H1 (cell line): ENCODE data around the gene DPH1. TPM values are rescaled to one million over a fixed set of nuclear protein-coding genes. Genes with fewer than 3 reads are reported as not detected.

Source experiments
- CTCF ChIA-PET: fragments of 300-600 bp; sonication (Branson Sonifier 250); formaldehyde crosslinking; loops from one replicate; lab custom pipeline; 2021; ENCODE audit not compliant: partially characterized antibody; lab: Charles Lee
- POLR2A ChIA-PET: fragments of 300-600 bp; sonication (Branson Sonifier 250); formaldehyde crosslinking; loops from one replicate; lab custom pipeline; 2021; ENCODE audit warnings: inconsistent platforms; ENCODE audit not compliant: partially characterized antibody; lab: Charles Lee
- DNase-seq, 2 experiments: peaks; one replicate each; pipeline versions ENCODE4 v3.0.0 to v3.0.0-alpha.2; 2010 to 2022; ENCODE audit warnings: low spot score in 2 of 2, low read depth in 1 of 2, mixed read lengths in 1 of 2
- FAIRE-seq: peaks from 2 replicates; lab custom pipeline; 2011; peaks lifted over from hg19 to GRCh38; lab: Jason Lieb, UNC
- H2AFZ ChIP-seq: 2 replicates; pipeline ENCODE4 v1.8.1; 2012; ENCODE audit warnings: low read length, inconsistent platforms
- H2AK5ac ChIP-seq: 2 replicates; pipeline ENCODE4 v1.6.1; 2013; ENCODE audit warnings: low read depth, low read length
- H2BK120ac ChIP-seq: replicated peaks from 2 replicates; pipeline ENCODE3; 2013; ENCODE audit warnings: low read depth, low read length, inconsistent platforms
- H2BK12ac ChIP-seq: 2 replicates; pipeline ENCODE4 v1.6.1; 2013; ENCODE audit warnings: low read depth, low read length
- H2BK15ac ChIP-seq: 2 replicates; pipeline ENCODE4 v1.6.1; 2013; ENCODE audit warnings: low read length
- H2BK20ac ChIP-seq: 2 replicates; pipeline ENCODE4 v1.6.1; 2013; ENCODE audit warnings: low read length
- H2BK5ac ChIP-seq: 2 replicates; pipeline ENCODE4 v1.6.1; 2013; ENCODE audit warnings: low read depth, low read length
- H3K14ac ChIP-seq: 2 replicates; pipeline ENCODE4 v1.6.1; 2013; ENCODE audit warnings: inconsistent platforms; ENCODE audit not compliant: insufficient read length
- H3K18ac ChIP-seq: 2 replicates; pipeline ENCODE4 v1.6.1; 2013; ENCODE audit warnings: low read length; ENCODE audit errors: extremely low read depth
- H3K23ac ChIP-seq: 2 replicates; pipeline ENCODE4 v1.6.1; 2013; ENCODE audit warnings: inconsistent platforms; ENCODE audit not compliant: insufficient read length
- H3K23me2 ChIP-seq: 2 replicates; pipeline ENCODE4 v1.6.1; 2013; ENCODE audit warnings: low read depth, low read length
- H3K27ac ChIP-seq: 2 replicates; pipeline ENCODE4 v1.6.1; 2011; ENCODE audit warnings: low read depth, low read length, inconsistent platforms
- H3K27me3 ChIP-seq, 4 experiments: replicated peaks in 1 of 4; 1 replicate in 1 of 4; 2 replicates in 3 of 4; pipeline versions ENCODE4 v1.6.1 to v1.8.1; 2011 to 2013; ENCODE audit warnings: low read length in 3 of 4, mild to moderate bottlenecking in 3 of 4, inconsistent platforms in 2 of 4, mixed read lengths in 2 of 4, moderate library complexity in 1 of 4; ENCODE audit not compliant: control insufficient read depth in 3 of 4, insufficient read depth in 3 of 4; ENCODE audit errors: extremely low read depth in 1 of 4
- H3K36me3 ChIP-seq, 4 experiments: 2 replicates each; pipeline versions ENCODE4 v1.6.1 to v1.8.1; 2011 to 2013; ENCODE audit warnings: mild to moderate bottlenecking in 4 of 4, low read length in 3 of 4, moderate library complexity in 2 of 4, control low read depth in 1 of 4, inconsistent platforms in 1 of 4; ENCODE audit not compliant: insufficient read depth in 4 of 4, control insufficient read depth in 2 of 4
- H3K4ac ChIP-seq: replicated peaks from 2 replicates; pipeline ENCODE3; 2013; ENCODE audit warnings: low read length, low read depth, mixed read lengths, inconsistent platforms; ENCODE audit not compliant: insufficient read length
- H3K4me1 ChIP-seq, 4 experiments: replicated peaks in 1 of 4; 1 replicate in 1 of 4; 2 replicates in 3 of 4; pipeline versions ENCODE4 v1.6.1 to v1.8.1; 2011 to 2013; ENCODE audit warnings: low read length in 3 of 4, inconsistent platforms in 2 of 4, mixed read lengths in 1 of 4; ENCODE audit not compliant: insufficient read depth in 4 of 4, control insufficient read depth in 3 of 4
- H3K4me2 ChIP-seq, 2 experiments: 2 replicates each; pipeline versions ENCODE4 v1.6.1 to v1.8.1; 2011 to 2013; ENCODE audit warnings: low read depth in 2 of 2, low read length in 2 of 2, control low read depth in 1 of 2, inconsistent platforms in 1 of 2, mild to moderate bottlenecking in 1 of 2; ENCODE audit not compliant: insufficient read depth in 1 of 2
- H3K4me3 ChIP-seq, 4 experiments: fragments of 200-600, 300-600 bp in 1 of 4; sonication (generic), shearing (Covaris generic), sonication (Bioruptor Twin) in 1 of 4; 2 replicates each; pipeline versions ENCODE4 v1.5.1 to v1.8.1; 2011 to 2016; ENCODE audit warnings: low read length in 4 of 4, low read depth in 3 of 4, control low read depth in 2 of 4, inconsistent platforms in 2 of 4, mild to moderate bottlenecking in 2 of 4, mixed read lengths in 1 of 4, moderate library complexity in 1 of 4; ENCODE audit not compliant: insufficient read depth in 2 of 4; ENCODE audit errors: extremely low read depth in 1 of 4
- H3K56ac ChIP-seq: replicated peaks from 2 replicates; pipeline ENCODE3; 2013; ENCODE audit warnings: low read depth, mild to moderate bottlenecking, mixed read lengths, low read length, inconsistent platforms; ENCODE audit not compliant: insufficient read length
- H3K79me1 ChIP-seq: 2 replicates; pipeline ENCODE4 v1.6.1; 2013; ENCODE audit warnings: low read depth, low read length, control low read depth
- H3K79me2 ChIP-seq, 2 experiments: 2 replicates each; pipeline versions ENCODE4 v1.6.1 to v1.8.1; 2012 to 2013; ENCODE audit warnings: low read length in 2 of 2, mild to moderate bottlenecking in 2 of 2, inconsistent platforms in 1 of 2; ENCODE audit not compliant: insufficient read depth in 2 of 2, control insufficient read depth in 1 of 2
- H3K9ac ChIP-seq, 4 experiments: replicated peaks in 1 of 4; 1 replicate in 1 of 4; 2 replicates in 3 of 4; pipeline versions ENCODE4 v1.6.1 to v1.8.1; 2011 to 2013; ENCODE audit warnings: low read depth in 3 of 4, low read length in 3 of 4, control low read depth in 2 of 4, mild to moderate bottlenecking in 2 of 4, moderate library complexity in 2 of 4, inconsistent platforms in 1 of 4; ENCODE audit errors: extremely low read depth in 1 of 4
- H3K9me3 ChIP-seq, 2 experiments: 2 replicates each; pipeline versions ENCODE4 v1.6.1 to v1.8.1; 2012 to 2013; ENCODE audit warnings: mild to moderate bottlenecking in 2 of 2, moderate library complexity in 2 of 2, control low read depth in 1 of 2, inconsistent platforms in 1 of 2, low read depth in 1 of 2, low read length in 1 of 2, mixed read lengths in 1 of 2; ENCODE audit not compliant: insufficient read depth in 2 of 2
- H4K20me1 ChIP-seq, 2 experiments: replicated peaks in 1 of 2; 2 replicates each; pipeline versions ENCODE3 to v1.8.1; 2011 to 2013; ENCODE audit warnings: inconsistent platforms in 2 of 2, low read length in 2 of 2, mild to moderate bottlenecking in 1 of 2; ENCODE audit not compliant: insufficient read depth in 2 of 2, control insufficient read depth in 1 of 2
- H4K5ac ChIP-seq: 2 replicates; pipeline ENCODE4 v1.6.1; 2013; ENCODE audit warnings: low read length, low read depth, mixed read lengths, inconsistent platforms; ENCODE audit not compliant: insufficient read length
- H4K8ac ChIP-seq: 2 replicates; pipeline ENCODE4 v1.8.0; 2013; ENCODE audit warnings: mild to moderate bottlenecking, moderate library complexity, low read length, inconsistent platforms; ENCODE audit not compliant: insufficient read depth; ENCODE audit errors: extremely low read depth
- H4K91ac ChIP-seq: replicated peaks from 2 replicates; pipeline ENCODE3; 2013; ENCODE audit warnings: low read length, mixed read lengths, inconsistent platforms; ENCODE audit not compliant: insufficient read length
- YY1 ChIP-seq: IDR thresholded peaks from 2 replicates; pipeline ENCODE4 v1.6.1; 2011; ENCODE audit warnings: low read depth, mild to moderate bottlenecking, low read length
- WGBS, 2 experiments: shearing (Covaris generic) in 1 of 2; methylation state at CpG; one replicate each; pipeline versions ENCODE4 v1.1.6 to v1.1.7; 2013 to 2015; ENCODE audit warnings: low lambda C conversion rate in 2 of 2, mixed read lengths in 2 of 2, inconsistent platforms in 1 of 2, low coverage in 1 of 2, missing lambda C conversion rate in 1 of 2; ENCODE audit not compliant: insufficient replicate concordance in 2 of 2, insufficient coverage in 1 of 2, insufficient read length in 1 of 2; ENCODE audit errors: extremely low coverage in 1 of 2, missing lambda C conversion rate in 1 of 2; 5-methylcytosine and 5-hydroxymethylcytosine counted together
- polyA plus RNA-seq, 7 experiments: library from polyadenylated mRNA; depleted of rRNA in 3 of 7; stranded (reverse) in 5 of 7; unstranded in 2 of 7; fragments of >200 nt in 5 of 7; fragments of 200-250 nt in 2 of 7; gene quantifications; 1 replicate in 5 of 7; 2 replicates in 1 of 7; 4 replicates in 1 of 7; pipeline versions ENCODE4 v1.2.1 to v1.2.3, GENCODE V29; 2011 to 2013; ENCODE audit warnings: missing spikeins in 2 of 7, mixed read lengths in 2 of 7
- total RNA-seq: library from RNA; stranded (reverse); fragmentation: NEBNext Ultra II Directional; extraction: Animal tissue kit (Norgen Biotek cat#: 25700); gene quantifications from 2 replicates; pipeline ENCODE4 v1.2.1, GENCODE V29; 2021

DPH1 gene
- total and polyA plus RNA-seq, 2 of the 8 experiments (the other 6 are each of a cell fraction or from before 2014, with no cell fraction given): 24.9 to 30.0 TPM

DNA sequence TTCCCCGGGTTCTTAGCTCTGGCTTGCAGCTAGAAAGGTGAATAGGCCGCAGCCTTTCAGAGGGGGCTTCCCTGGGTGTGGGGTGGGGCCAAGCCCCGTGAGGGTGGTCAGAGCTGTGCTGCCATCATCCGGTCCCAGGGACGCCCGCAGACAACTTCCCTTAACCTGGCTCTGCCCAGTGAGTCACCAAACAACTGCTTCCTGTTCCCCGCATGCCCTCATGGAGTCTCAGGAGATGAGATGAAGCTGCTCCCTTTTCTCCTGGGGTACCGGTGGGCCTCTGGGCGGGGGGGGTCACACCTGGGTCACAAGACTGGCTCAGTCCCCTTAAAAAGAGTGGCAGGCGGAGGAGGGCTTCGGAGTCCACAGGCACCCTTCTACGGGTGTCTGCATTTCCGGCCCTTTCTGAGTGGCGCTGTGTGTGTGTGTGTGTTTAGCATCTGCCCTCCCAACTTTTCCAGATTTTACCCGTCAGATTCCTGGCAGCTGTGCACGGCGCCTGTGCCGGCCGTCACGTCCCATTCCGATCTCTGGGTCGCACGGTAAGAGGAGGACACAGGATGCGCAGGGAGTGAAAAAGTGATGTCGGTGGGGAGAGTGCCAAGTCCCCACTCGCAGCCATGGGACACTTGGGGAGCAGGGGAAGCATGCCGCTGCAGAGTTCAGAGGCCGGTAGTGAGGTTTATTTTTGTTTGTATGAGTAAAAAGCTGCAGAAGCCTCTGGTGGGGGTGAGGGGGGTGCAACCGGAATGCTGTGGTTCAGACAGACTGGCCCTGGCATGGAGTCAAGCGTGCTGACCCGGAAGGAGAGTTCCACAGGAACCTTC lies 41.7 kb downstream of the DPH1 start:
- no peak overlapping the region for H4K5ac ChIP-seq
- H3K18ac ChIP-seq: no peak overlapping the region
- H2BK5ac ChIP-seq: no peak overlapping the region; the same call in 1 of the 2 replicates
- DNase-seq (no peak), FAIRE-seq (no peak)
- no peaks in the 10 kb centered on the region for H3K9me3 ChIP-seq
- WGBS, 2 experiments: 92% methylated on average over 31 of the region's 31 CpGs; no CpG with 5 or more reads in 1 of the 2 experiments
- CTCF ChIA-PET: interaction anchor here (0.6 to 11.7 kb wide), 17 partner anchors 9 to 384 kb away, joined by 3 to 122 read pairs (median 4); partner anchors contain the start of gene HIC1
- no peaks in the 10 kb centered on the region for H3K79me1 ChIP-seq
- no peaks in the 10 kb centered on the region for H3K36me3 ChIP-seq
- no peak overlapping the region for H3K23ac ChIP-seq
- H2BK20ac ChIP-seq: no peak overlapping the region
- no peak overlapping the region for H3K9ac ChIP-seq
- no peak overlapping the region for H4K91ac ChIP-seq
- no peak overlapping the region for H2BK12ac ChIP-seq
- no peaks in the 10 kb centered on the region for H3K79me2 ChIP-seq
- H3K4me2 ChIP-seq: no peak overlapping the region
- H3K4me3 ChIP-seq: no peak overlapping the region
- H3K23me2 ChIP-seq: no peaks in the 10 kb centered on the region
- no peak overlapping the region for H4K8ac ChIP-seq
- H2BK120ac ChIP-seq: no peak overlapping the region
- no peak overlapping the region for H2AFZ ChIP-seq
- H3K4ac ChIP-seq: no peak overlapping the region
- POLR2A ChIA-PET: interaction anchor here (0.9 to 1.1 kb wide), 2 partner anchors 12 to 18 kb away, joined by 3 to 4 read pairs; no protein-coding TSS in a partner anchor
- no peak overlapping the region for H2BK15ac ChIP-seq
- H3K27ac ChIP-seq: no peak overlapping the region
- no peak overlapping the region for H3K56ac ChIP-seq
- no peaks in the 10 kb centered on the region for H3K27me3 ChIP-seq
- H3K14ac ChIP-seq: no peak overlapping the region
- peaks cover 2 to 17% (median 5%) of the 10 kb centered on the region in 4 experiments; a peak in 6 of 7 replicates for H3K4me1 ChIP-seq
- peaks cover 2 to 4% of the 10 kb centered on the region in 2 experiments for H4K20me1 ChIP-seq
- 0 out of 2 replicates have a peak overlapping the region, but pooled peaks have one; percentile 8 for H2AK5ac ChIP-seq
- no peak for TF ChIP-seq YY1
